HepG2 (cell line): Measurements from ENCODE around the gene RAB6B. TPM values are rescaled to one million over a fixed set of nuclear protein-coding genes. Genes with fewer than 3 reads are reported as not detected.

Source experiments
- ATAC-seq: fragments of 200-7000 bp; cut with Tn5 transposase; 3 replicates; pipeline ENCODE4 v1.9.1; 2020; ENCODE audit warnings: mild to moderate bottlenecking, moderate library complexity
- BruUV-seq: library from RNA; stranded (reverse); fragments of 400-500 nt; replicated peaks from 2 replicates; lab custom pipeline; 2021; lab: Mats Ljungman, UMichigan
- CTCF ChIA-PET: fragments of 300-600 bp; formaldehyde crosslinking; extraction: SDS; loops from one replicate; lab custom pipeline; 2021; ENCODE audit warnings: low total read pairs, inconsistent platforms, low intra/inter-chr PET ratio; lab: Yijun Ruan, JAX
- POLR2A ChIA-PET: fragments of 350-600 bp; sonication (Branson Sonifier 250); formaldehyde crosslinking; loops from one replicate; lab custom pipeline; 2020; ENCODE audit warnings: antibody characterized with exemption, inconsistent platforms; lab: Yijun Ruan, JAX
- DNase-seq: peaks from one replicate; pipeline ENCODE4 v3.0.0-alpha.2; 2015; ENCODE audit warnings: low spot score
- FAIRE-seq: peaks from 3 replicates; lab custom pipeline; 2011; peaks lifted over from hg19 to GRCh38; lab: Jason Lieb, UNC
- H2AFZ ChIP-seq: one replicate; pipeline ENCODE4 v1.6.1; 2011; ENCODE audit warnings: low read length, inconsistent platforms
- H3K27ac ChIP-seq: fragments of 300-600 bp; 3 replicates; pipeline ENCODE4 v1.8.0; 2011; ENCODE audit warnings: mixed run types, mild to moderate bottlenecking, mixed read lengths, low read length, inconsistent platforms; ENCODE audit not compliant: insufficient read depth; ENCODE audit errors: extremely low read length
- H3K27me3 ChIP-seq, 2 experiments: fragments of 200-600 bp in 1 of 2; 2 replicates in 1 of 2; 3 replicates in 1 of 2; pipeline versions ENCODE4 v1.6.0 to v1.8.0; 2011; ENCODE audit warnings: low read length in 2 of 2, mild to moderate bottlenecking in 2 of 2, moderate library complexity in 2 of 2, inconsistent platforms in 1 of 2; ENCODE audit not compliant: insufficient read depth in 2 of 2, control insufficient read depth in 1 of 2
- H3K36me3 ChIP-seq, 2 experiments: fragments of 200-600 bp in 1 of 2; replicated peaks in 1 of 2; 2 replicates in 1 of 2; 3 replicates in 1 of 2; pipeline versions ENCODE4 v1.5.1 to v1.8.0; 2011; ENCODE audit warnings: low read length in 2 of 2, inconsistent platforms in 1 of 2; ENCODE audit not compliant: insufficient read depth in 2 of 2, control insufficient read depth in 1 of 2
- H3K4me1 ChIP-seq: 2 replicates; pipeline ENCODE4 v1.5.1; 2012; ENCODE audit warnings: low read length, inconsistent platforms; ENCODE audit not compliant: insufficient read depth
- H3K4me2 ChIP-seq: 2 replicates; pipeline ENCODE4 v1.6.0; 2011; ENCODE audit warnings: low read depth, low read length, inconsistent platforms
- H3K4me3 ChIP-seq, 3 experiments: fragments of 200-600 bp in 1 of 3; sonication (generic), shearing (Covaris generic) in 1 of 3; replicated peaks in 1 of 3; 2 replicates each; pipeline ENCODE4 v1.5.1; 2011 to 2016; ENCODE audit warnings: low read length in 3 of 3, inconsistent platforms in 2 of 3, low read depth in 2 of 3, mild to moderate bottlenecking in 2 of 3, control low read depth in 1 of 3, mixed read lengths in 1 of 3; ENCODE audit not compliant: insufficient read depth in 1 of 3
- H3K79me2 ChIP-seq: one replicate; pipeline ENCODE4 v1.6.1; 2011; ENCODE audit warnings: low read length, inconsistent platforms; ENCODE audit not compliant: insufficient read depth
- H3K9ac ChIP-seq: 2 replicates; pipeline ENCODE4 v1.6.0; 2011; ENCODE audit warnings: mild to moderate bottlenecking, low read depth, low read length, inconsistent platforms; ENCODE audit not compliant: insufficient read depth
- H3K9me3 ChIP-seq: 2 replicates; pipeline ENCODE4 v1.5.1; 2012; ENCODE audit warnings: mild to moderate bottlenecking, low read length
- H4K20me1 ChIP-seq: 2 replicates; pipeline ENCODE4 v1.6.0; 2011; ENCODE audit warnings: inconsistent platforms, mild to moderate bottlenecking, low read length, moderate library complexity; ENCODE audit not compliant: insufficient read depth
- ARID2 ChIP-seq: sonication (generic); formaldehyde crosslinking; IDR thresholded peaks from 2 replicates; pipeline ENCODE4 v1.8.1; 2022; ENCODE audit warnings: mild to moderate bottlenecking, missing genetic modification reagents, borderline replicate concordance
- CAMTA2 ChIP-seq: sonication (generic); formaldehyde crosslinking; IDR thresholded peaks from 2 replicates; pipeline ENCODE4 v1.4.0; 2020; ENCODE audit warnings: mild to moderate bottlenecking, missing genetic modification reagents, borderline replicate concordance
- CC2D1A ChIP-seq: sonication (generic); formaldehyde crosslinking; IDR thresholded peaks from 2 replicates; pipeline ENCODE4 v1.8.1; 2023; ENCODE audit warnings: mild to moderate bottlenecking, missing genetic modification reagents
- CCAR2 ChIP-seq: fragments of 200-400 bp; formaldehyde crosslinking; optimal IDR thresholded peaks from 2 replicates; pipeline ENCODE3; 2018; ENCODE audit warnings: low read depth, mild to moderate bottlenecking, low read length, moderate library complexity
- IRF2 ChIP-seq: IDR thresholded peaks from 2 replicates; pipeline ENCODE4 v1.6.1; 2018; ENCODE audit warnings: missing genetic modification reagents, missing compliant biosample characterization
- KLF13 ChIP-seq: sonication (generic); formaldehyde crosslinking; IDR thresholded peaks from 2 replicates; pipeline ENCODE4 v1.4.0; 2020; ENCODE audit warnings: mild to moderate bottlenecking, missing genetic modification reagents
- KMT2A ChIP-seq: sonication (generic); formaldehyde crosslinking; IDR thresholded peaks from 2 replicates; pipeline ENCODE4 v1.4.0; 2020; ENCODE audit warnings: missing genetic modification reagents
- MBD4 ChIP-seq: IDR thresholded peaks from 2 replicates; pipeline ENCODE4 v1.6.1; 2012; ENCODE audit warnings: low read length, inconsistent platforms, borderline replicate concordance
- MXI1 ChIP-seq: IDR thresholded peaks from 3 replicates; pipeline ENCODE4 v1.6.1; 2012; ENCODE audit warnings: low read depth, low read length, inconsistent platforms, borderline replicate concordance
- RFX5 ChIP-seq: IDR thresholded peaks from 2 replicates; pipeline ENCODE4 v1.6.1; 2011; ENCODE audit warnings: low read depth, low read length, improper control_type of control experiment
- SOX6 ChIP-seq, 2 experiments: fragments of 450-650 bp in 1 of 2; sonication (generic) in 1 of 2; formaldehyde crosslinking in 1 of 2; IDR thresholded peaks; 2 replicates each; pipeline versions ENCODE4 v1.4.0 to v1.6.1; 2017 to 2020; ENCODE audit warnings: antibody characterized with exemption in 1 of 2, mild to moderate bottlenecking in 1 of 2, missing genetic modification reagents in 1 of 2
- SRSF1 ChIP-seq: fragments of 200-400 bp; formaldehyde crosslinking; optimal IDR thresholded peaks from 2 replicates; pipeline ENCODE3; 2017; ENCODE audit warnings: mild to moderate bottlenecking, low read depth, low read length, moderate library complexity
- ZBTB2 ChIP-seq: sonication (generic); formaldehyde crosslinking; IDR thresholded peaks from 2 replicates; pipeline ENCODE4 v1.8.0; 2022; ENCODE audit warnings: low read depth, missing genetic modification reagents
- ZBTB7A ChIP-seq: sonication (generic); formaldehyde crosslinking; IDR thresholded peaks from 2 replicates; pipeline ENCODE4 v1.8.0; 2022; ENCODE audit warnings: mild to moderate bottlenecking, missing genetic modification reagents
- ZEB1 ChIP-seq: IDR thresholded peaks from 2 replicates; pipeline ENCODE4 v1.6.1; 2012; ENCODE audit warnings: mild to moderate bottlenecking, low read depth, inconsistent platforms; ENCODE audit not compliant: insufficient replicate concordance
- ZNF274 ChIP-seq: sonication (generic); formaldehyde crosslinking; IDR thresholded peaks from 2 replicates; pipeline ENCODE4 v1.5.1; 2020; ENCODE audit warnings: mild to moderate bottlenecking, missing genetic modification reagents
- ZNF589 ChIP-seq: sonication (generic); formaldehyde crosslinking; conservative IDR thresholded peaks from 2 replicates; pipeline ENCODE4 v1.8.0; 2022; ENCODE audit warnings: mild to moderate bottlenecking, moderate library complexity, missing genetic modification reagents
- ZNF709 ChIP-seq: sonication (generic); formaldehyde crosslinking; IDR thresholded peaks from 2 replicates; pipeline ENCODE4 v1.5.0; 2020; ENCODE audit warnings: mild to moderate bottlenecking, missing genetic modification reagents
- ZNF773 ChIP-seq: sonication (generic); formaldehyde crosslinking; IDR thresholded peaks from 2 replicates; pipeline ENCODE4 v1.4.0; 2020; ENCODE audit warnings: missing genetic modification reagents, borderline replicate concordance
- ZNF777 ChIP-seq: sonication (generic); formaldehyde crosslinking; IDR thresholded peaks from 2 replicates; pipeline ENCODE4 v1.4.0; 2020; ENCODE audit warnings: missing genetic modification reagents
- WGBS: methylation state at CpG from one replicate; pipeline ENCODE4 v1.1.6; 2017; ENCODE audit warnings: low lambda C conversion rate; 5-methylcytosine and 5-hydroxymethylcytosine counted together
- in situ Hi-C: cut with HindIII; loops from 2 replicates; pipeline ENCODE4 v1.10.0; 2017; ENCODE audit warnings: low pct_unique_long_range_greater_than_20kb; ENCODE audit not compliant: extremely low pct_ligation_motif_present
- intact Hi-C: fragments of 100-400 bp; cut with micrococcal nuclease; formaldehyde crosslinking; loops from one replicate; pipeline ENCODE4 v1.10.0; 2022; ENCODE audit not compliant: unreplicated experiment
- polyA plus RNA-seq, 8 experiments: library from polyadenylated mRNA; depleted of rRNA in 3 of 8; stranded (reverse) in 7 of 8; unstranded in 1 of 8; fragments of >200 nt; fragmentation: Illumina TruSeq in 4 of 8; extraction: Trizol in 4 of 8; gene quantifications; 2 replicates each; pipeline versions ENCODE4 v1.2.1 to v1.2.3, GENCODE V29; 2011 to 2016; ENCODE audit warnings: low read depth in 4 of 8, missing spikeins in 1 of 8, mixed read lengths in 1 of 8; ENCODE audit not compliant: insufficient read depth in 1 of 8
- total RNA-seq, 5 experiments: library from RNA; depleted of rRNA; stranded (reverse); fragments of >200 nt; fragmentation: Illumina TruSeq; extraction: Trizol; gene quantifications; 2 replicates each; pipeline ENCODE4 v1.2.3, GENCODE V29; 2016; ENCODE audit warnings: low read depth in 1 of 5

The RAB6B gene
- total and polyA plus RNA-seq, 2 of the 13 experiments (the other 11 are each of a cell fraction or from before 2014, with no cell fraction given), result 0.16 TPM; not detected in 1

GRCh38 chr3:133854264-133855001 lies 41.2 kb downstream of the RAB6B start:
- no TSS peak for BruUV-seq
- no peak overlapping the region for H3K9ac ChIP-seq
- ChIA-PET CTCF (no interaction called here), POLR2A (no interaction called here)
- H3K36me3 ChIP-seq, result no peaks in the 10 kb centered on the region
- H3K27me3 ChIP-seq, result peaks cover 7 to 43% of the 10 kb centered on the region in 2 experiments; a peak in 4 of 5 replicates
- DNase-seq (no peak), ATAC-seq (no peak), FAIRE-seq (no peak)
- H2AFZ ChIP-seq, result no peak overlapping the region
- no peak overlapping the region for H3K27ac ChIP-seq
- intact Hi-C loops (no loop called here), in situ Hi-C loops (no loop called here)
- H3K9me3 ChIP-seq, result no peaks in the 10 kb centered on the region
- TF ChIP-seq MBD4, result no peak
- TF ChIP-seq RFX5, result no peak
- TF ChIP-seq CC2D1A (CRISPR knock-in tag), result no peak
- TF ChIP-seq MXI1, result no peak
- no peak for TF ChIP-seq ZBTB7A (CRISPR knock-in tag)
- no peak for TF ChIP-seq ZBTB2 (CRISPR knock-in tag)
- TF ChIP-seq ZNF773 (CRISPR knock-in tag), result no peak
- TF ChIP-seq ARID2 (CRISPR knock-in tag), result no peak
- no peak for TF ChIP-seq ZEB1
- TF ChIP-seq ZNF274 (CRISPR knock-in tag), result no peak
- TF ChIP-seq IRF2 (CRISPR knock-in tag), result no peak
- TF ChIP-seq SRSF1, result no peak
- TF ChIP-seq KLF13 (CRISPR knock-in tag), result no peak
- TF ChIP-seq SOX6 (IDR thresholded peaks at IDR 0.05), result no peak
- TF ChIP-seq SOX6 (CRISPR knock-in tag; IDR thresholded peaks at IDR 0.05), result no peak
- no peak for TF ChIP-seq CAMTA2 (CRISPR knock-in tag)
- no peak for TF ChIP-seq ZNF777 (CRISPR knock-in tag)
- no peak for TF ChIP-seq KMT2A (CRISPR knock-in tag)
- TF ChIP-seq ZNF589 (CRISPR knock-in tag), result no peak
- no peak for TF ChIP-seq ZNF709 (CRISPR knock-in tag)
- no peak for TF ChIP-seq CCAR2
- no peak overlapping the region for H3K4me2 ChIP-seq
- no peaks in the 10 kb centered on the region for H3K4me1 ChIP-seq
- 11% methylated on average over 5 of the region's 5 CpGs for WGBS
- no peak overlapping the region for H3K4me3 ChIP-seq
- no peaks in the 10 kb centered on the region for H3K79me2 ChIP-seq
- H4K20me1 ChIP-seq, result no peaks in the 10 kb centered on the region
